Fibroblast of skin of scalp (primary cell): ENCODE results near the gene NYAP1.
"Not testable (repeated sequence)": the region's sequence is repeated elsewhere in the genome, so short reads cannot be mapped to it uniquely, and the experiment has no call there.

ENCODE experiments used
- DNase-seq: peaks from one replicate; pipeline ENCODE4 v3.0.0-alpha.2; 2013

The NYAP1 gene

DNA sequence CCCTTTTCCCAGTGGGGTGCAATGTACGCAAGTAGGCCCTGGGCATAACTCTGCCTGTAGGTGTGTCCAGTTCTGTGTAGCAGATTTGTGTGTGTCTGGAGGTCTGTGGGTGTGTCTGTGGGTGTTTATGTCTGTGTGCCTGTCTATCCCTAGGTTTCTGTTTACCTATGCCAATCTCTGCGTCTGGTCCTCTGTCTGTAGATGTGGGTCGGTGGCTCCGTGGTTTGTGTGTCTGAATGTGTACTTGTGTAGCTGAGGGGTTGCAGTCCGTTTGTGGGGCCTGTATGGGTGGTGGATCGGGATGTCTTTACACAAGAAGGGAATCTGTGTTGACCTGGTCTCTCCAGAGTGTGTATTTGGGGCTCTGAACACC lies 932 bp downstream of the NYAP1 start:
- no peak for DNase-seq

GRCh38 chr7:100485471-100485876 lies 1.7 kb downstream of the NYAP1 start:
- no peak for DNase-seq

- no peak for DNase-seq
Observed at GRCh38 chr7:100486111-100486636, 2.4 kb downstream of the NYAP1 start.

DNA sequence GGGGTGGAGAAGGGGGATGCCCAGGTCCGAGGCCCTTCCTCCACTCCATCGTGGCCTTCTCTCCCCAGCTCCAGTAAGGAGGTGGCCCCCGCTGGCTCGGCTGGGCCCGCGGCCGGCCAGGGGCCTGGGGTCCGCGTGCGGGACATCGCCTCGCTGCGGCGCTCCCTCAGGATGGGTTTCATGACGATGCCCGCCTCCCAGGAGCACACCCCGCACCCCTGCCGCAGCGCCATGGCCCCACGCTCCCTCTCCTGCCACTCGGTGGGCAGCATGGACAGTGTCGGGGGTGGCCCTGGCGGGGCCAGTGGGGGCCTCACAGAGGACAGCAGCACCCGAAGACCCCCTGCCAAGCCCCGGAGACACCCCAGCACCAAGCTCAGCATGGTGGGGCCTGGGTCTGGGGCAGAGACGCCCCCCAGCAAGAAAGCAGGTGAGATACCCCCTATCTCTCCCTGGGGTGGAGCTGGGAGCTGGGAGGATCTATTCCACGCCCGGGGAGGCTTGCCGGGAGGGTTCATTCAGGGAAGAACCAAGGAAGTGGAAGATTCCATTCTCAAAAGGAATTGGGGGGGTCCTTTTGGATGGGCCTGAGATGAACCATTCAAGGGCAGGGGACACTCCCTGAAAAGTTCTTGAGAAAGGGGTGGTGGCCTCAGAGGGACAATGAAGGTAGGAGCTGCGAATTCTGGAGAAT lies 3.2 kb downstream of the NYAP1 start:
- DNase-seq, result peak; percentile 54

DNA sequence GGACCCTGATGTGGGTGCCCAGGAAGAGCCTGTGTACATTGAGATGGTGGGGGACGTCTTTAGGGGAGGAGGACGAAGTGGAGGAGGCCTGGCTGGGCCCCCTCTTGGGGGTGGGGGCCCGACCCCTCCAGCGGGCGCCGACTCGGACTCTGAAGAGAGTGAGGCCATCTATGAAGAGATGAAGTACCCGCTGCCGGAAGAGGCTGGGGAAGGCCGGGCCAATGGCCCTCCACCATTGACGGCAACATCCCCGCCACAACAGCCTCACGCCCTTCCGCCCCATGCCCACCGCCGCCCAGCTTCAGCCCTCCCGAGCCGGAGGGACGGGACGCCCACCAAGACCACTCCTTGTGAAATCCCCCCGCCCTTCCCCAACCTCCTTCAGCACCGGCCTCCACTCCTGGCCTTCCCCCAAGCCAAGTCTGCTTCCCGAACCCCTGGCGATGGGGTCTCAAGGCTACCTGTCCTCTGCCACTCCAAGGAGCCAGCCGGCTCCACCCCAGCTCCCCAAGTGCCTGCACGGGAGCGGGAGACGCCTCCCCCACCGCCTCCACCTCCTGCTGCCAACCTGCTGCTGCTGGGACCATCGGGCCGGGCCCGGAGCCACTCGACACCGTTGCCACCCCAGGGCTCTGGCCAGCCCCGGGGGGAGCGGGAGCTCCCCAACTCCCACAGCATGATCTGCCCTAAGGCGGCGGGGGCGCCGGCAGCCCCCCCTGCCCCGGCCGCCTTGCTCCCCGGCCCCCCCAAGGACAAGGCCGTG lies 4.8 kb downstream of the NYAP1 start:
- no peak for DNase-seq

DNA sequence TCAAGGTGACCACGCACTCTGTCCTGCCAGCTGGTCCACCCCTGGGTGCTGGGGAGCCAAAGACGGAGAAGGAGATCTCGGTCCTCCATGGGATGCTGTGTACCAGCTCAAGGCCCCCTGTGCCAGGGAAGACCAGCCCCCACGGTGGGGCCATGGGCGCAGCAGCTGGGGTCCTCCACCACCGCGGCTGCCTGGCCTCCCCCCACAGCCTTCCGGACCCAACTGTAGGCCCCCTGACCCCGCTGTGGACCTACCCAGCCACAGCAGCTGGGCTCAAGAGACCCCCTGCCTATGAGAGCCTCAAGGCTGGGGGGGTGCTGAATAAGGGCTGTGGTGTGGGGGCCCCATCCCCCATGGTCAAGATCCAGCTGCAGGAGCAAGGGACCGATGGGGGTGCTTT lies 5.4 kb downstream of the NYAP1 start:
- no peak for DNase-seq

DNA sequence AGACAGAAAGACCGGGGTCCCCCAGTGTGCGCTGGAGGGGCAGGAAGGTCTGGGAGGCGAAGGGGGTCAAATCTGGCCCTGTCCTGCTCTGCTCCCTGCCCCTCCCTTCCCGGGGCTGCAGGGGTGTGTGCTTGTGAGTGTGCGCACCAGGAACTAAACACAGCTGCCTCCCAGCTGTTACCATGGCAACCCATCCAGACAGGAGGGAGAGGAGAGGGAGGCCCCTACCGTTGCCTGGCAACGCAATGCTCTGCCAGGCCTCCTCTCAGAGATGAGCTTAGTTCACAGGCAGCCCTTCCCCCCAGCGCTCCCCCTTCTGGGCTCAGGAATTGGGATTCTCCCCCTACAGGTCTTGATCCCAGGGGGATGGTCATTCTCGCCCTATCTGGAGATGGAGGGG lies 6.1 kb downstream of the NYAP1 start:
- peak; percentile 95 for DNase-seq

- DNase-seq, result no peak
Observed at GRCh38 chr7:100490483-100491191, 6.9 kb downstream of the NYAP1 start.

- no peak for DNase-seq
Observed at GRCh38 chr7:100491192-100491578, 7.5 kb downstream of the NYAP1 start.

DNA sequence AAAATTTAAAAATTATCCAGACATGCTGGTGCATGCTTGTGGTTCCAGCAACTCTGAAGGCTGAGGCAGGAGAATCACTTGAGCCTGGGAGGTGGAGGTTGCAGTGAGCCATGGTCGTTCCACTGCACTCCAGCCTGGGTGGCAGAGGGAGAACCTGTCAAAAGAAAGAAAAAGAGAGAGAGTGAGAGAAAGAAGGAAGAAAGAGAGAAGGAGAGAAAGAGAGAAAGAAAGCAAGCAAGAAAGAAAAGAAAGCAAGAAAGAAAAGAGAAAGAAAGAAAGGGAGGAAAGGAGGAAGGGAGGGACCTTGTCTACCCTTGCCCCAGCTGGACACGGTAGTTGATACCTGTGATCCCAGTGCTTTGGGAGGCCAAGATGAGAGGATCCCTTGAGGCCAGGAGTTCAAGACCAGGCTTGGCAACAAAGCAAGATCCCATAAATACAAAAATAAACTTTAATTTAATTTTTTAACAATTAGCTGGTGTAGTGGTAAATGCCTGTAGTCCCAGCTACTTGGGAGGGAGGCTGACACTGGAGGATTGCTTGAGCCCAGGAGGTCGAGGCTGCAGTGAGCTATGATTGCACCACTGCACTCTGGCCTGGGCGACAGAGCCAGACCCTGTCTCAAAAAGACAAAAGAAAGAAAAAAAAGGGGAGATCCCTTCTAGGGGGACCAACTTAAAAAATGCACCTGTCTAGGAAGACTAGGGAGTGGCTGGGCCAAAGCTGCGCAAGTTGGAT lies 9.2 kb downstream of the NYAP1 start:
- no peak for DNase-seq

DNA sequence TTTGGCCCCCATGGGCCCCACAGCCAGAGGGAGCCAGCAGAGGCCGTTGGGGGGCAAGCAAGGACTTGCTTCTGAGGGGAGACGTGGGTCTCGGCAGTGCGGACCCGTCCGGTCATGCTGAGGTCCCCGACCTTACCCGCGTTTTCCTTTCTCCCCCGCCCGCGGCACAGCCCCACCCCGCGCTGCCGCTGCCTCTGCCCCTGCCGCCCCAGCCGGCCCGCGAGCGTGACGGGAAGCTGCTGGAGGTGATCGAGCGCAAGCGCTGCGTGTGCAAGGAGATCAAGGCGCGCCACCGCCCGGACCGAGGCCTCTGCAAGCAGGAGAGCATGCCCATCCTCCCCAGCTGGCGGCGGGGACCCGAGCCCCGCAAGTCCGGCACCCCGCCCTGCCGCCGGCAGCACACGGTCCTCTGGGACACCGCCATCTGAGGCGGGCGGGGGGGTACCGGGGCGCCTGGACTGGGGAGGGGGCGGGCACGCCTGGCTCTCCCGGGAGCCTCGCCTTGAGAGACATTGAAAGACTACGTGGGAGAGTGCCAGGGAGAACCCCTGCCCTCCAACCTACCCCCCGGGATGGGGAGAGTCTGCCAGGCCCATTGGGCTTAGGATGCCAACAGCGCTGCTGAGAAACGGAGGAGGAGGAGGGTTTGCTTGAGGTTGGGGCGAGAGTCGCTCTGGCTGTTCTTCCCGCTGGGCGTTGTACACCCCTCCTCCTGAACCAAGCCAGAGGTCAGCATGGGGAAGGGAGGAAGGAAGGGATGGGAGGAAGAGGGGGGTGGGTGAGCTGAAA lies 9.9 kb downstream of the NYAP1 start:
- no peak for DNase-seq

- no peak for DNase-seq
Observed at GRCh38 chr7:100496509-100496908, 12.8 kb downstream of the NYAP1 start.

- not testable (repeated sequence) for DNase-seq
Observed at GRCh38 chr7:100500743-100501142, 17.0 kb downstream of the NYAP1 start.

DNA sequence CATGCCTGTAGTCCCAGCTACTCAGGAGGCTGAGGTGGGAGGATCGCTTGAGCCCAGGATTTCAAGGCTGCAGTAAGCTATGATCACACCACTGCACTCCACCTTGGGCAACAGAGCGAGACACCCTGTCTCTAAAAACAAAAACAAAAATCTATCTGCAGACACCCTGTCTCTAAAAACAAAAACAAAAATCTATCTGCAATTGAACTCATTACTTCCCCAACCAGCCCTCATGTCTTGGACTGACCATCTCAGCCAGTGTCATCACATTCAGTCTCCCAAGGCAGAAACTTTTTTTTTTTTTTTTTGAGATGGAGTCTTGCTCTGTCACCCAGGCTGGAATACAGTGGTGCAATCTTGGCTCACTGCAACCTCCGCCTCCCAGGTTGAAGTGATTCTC lies 20.3 kb downstream of the NYAP1 start:
- DNase-seq, result not testable (repeated sequence)

DNA sequence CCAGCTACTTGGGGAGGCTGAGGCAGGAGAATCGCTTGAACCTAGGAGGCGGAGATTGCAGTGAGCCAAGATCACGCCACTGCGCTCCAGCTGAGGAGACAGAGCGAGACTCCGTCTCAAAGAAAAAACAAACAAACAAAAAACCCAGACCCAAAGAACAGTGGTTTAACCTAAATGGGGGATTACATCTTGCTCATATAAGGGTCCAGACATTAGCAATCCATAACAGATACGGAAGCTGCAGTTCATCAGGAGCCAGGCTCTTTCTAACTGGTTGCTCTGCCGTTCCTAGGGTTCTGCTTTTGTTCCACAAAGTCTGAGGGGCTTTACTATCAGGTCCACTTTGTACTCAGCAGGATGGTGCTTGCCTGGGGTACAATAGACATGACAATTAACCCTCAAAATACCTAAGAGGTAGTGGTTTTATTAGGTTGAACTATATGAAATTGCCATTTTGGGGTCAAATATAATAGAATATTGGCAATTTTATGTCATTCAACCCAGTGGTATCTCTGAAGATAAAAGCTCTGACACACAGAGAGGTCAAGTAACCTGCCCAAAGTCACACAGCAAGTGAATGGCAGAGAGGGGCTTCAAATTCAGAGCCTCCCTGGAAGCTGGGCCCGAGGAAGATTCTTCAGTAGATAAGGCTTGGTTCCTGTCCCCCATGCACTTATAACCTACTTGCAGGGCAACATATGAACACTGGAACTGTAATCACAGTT lies 21.3 kb downstream of the NYAP1 start:
- DNase-seq, result no peak

GRCh38 chr7:100506356-100506923 lies 22.7 kb downstream of the NYAP1 start:
- no peak for DNase-seq

DNA sequence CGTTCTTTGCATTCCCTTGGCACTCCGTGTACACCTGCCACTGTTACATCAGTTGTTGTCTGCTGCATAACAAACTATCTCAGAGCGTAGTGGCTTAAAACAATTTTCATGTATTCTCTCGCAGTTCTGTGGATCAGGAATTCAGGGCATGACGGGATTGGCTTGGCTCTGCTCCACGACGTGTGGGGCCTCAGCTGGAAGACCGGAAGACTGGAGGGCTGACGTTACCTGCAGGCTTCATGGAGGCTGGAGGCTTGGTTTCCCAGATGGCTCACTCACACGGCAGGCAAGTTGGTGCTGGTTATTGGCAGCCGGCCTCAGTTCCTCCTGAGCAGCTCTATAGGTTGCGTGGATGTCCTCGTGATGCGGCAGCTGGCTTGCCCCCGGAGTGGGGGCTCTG lies 25.5 kb downstream of the NYAP1 start:
- peak; percentile 91 for DNase-seq

GRCh38 chr7:100510437-100511239 lies 26.9 kb downstream of the NYAP1 start:
- DNase-seq, result no peak

GRCh38 chr7:100513212-100513810 lies 29.6 kb downstream of the NYAP1 start:
- DNase-seq, result no peak
